Smooth muscle cell (in vitro differentiated cells): ENCODE measurements around the gene CFAP61. TPM values are rescaled to one million over a fixed set of nuclear protein-coding genes. Genes with fewer than 3 reads are reported as not detected.
"Not testable (repeated sequence)": the region's sequence is repeated elsewhere in the genome, so short reads cannot be mapped to it uniquely, and the experiment has no call there.

Experiments used
- DNase-seq: peaks from one replicate; lab custom pipeline; 2025; ENCODE audit not compliant: unreplicated experiment; lab: John Stamatoyannopoulos, UW
- H2AFZ ChIP-seq: fragments of 200-600 bp; sonication (generic); 2 replicates; pipeline ENCODE4 v1.6.0; 2016; ENCODE audit warnings: antibody characterized with exemption, low read depth, mild to moderate bottlenecking
- H3F3A ChIP-seq: fragments of 200-600 bp; sonication (generic); 2 replicates; pipeline ENCODE4 v1.6.0; 2017; ENCODE audit warnings: antibody characterized with exemption, low read depth
- H3K27ac ChIP-seq: fragments of 200-600 bp; sonication (generic); 2 replicates; pipeline ENCODE4 v1.5.1; 2016; ENCODE audit warnings: low read depth, mild to moderate bottlenecking
- H3K27me3 ChIP-seq: fragments of 200-600 bp; sonication (generic); 2 replicates; pipeline ENCODE4 v1.6.1; 2016; ENCODE audit warnings: low read depth, mild to moderate bottlenecking
- H3K36me3 ChIP-seq: fragments of 200-600 bp; sonication (generic); 2 replicates; pipeline ENCODE4 v1.5.1; 2016; ENCODE audit warnings: low read depth
- H3K4me1 ChIP-seq: fragments of 200-600 bp; sonication (generic); 2 replicates; pipeline ENCODE4 v1.5.1; 2016; ENCODE audit warnings: low read depth
- H3K4me2 ChIP-seq: fragments of 200-600 bp; sonication (generic); 2 replicates; pipeline ENCODE4 v1.6.0; 2016; ENCODE audit warnings: mild to moderate bottlenecking
- H3K4me3 ChIP-seq: fragments of 200-600 bp; sonication (generic); 2 replicates; pipeline ENCODE4 v1.5.1; 2016; ENCODE audit warnings: mild to moderate bottlenecking
- H3K79me2 ChIP-seq: fragments of 200-600 bp; sonication (generic); 2 replicates; pipeline ENCODE4 v1.6.0; 2016; ENCODE audit warnings: low read depth, mild to moderate bottlenecking
- H3K9ac ChIP-seq: fragments of 200-600 bp; sonication (generic); 2 replicates; pipeline ENCODE4 v1.6.0; 2016; ENCODE audit warnings: low read depth
- H3K9me3 ChIP-seq: fragments of 200-600 bp; sonication (generic); replicated peaks from 2 replicates; pipeline ENCODE4 v1.5.1; 2016; ENCODE audit warnings: low read depth
- H4K20me1 ChIP-seq: fragments of 200-600 bp; sonication (generic); 2 replicates; pipeline ENCODE4 v1.6.0; 2016; ENCODE audit warnings: low read depth
- WGBS: methylation state at CpG from one replicate; pipeline ENCODE4 v1.1.7; 2016; ENCODE audit warnings: low lambda C conversion rate; 5-methylcytosine and 5-hydroxymethylcytosine counted together
- polyA plus RNA-seq: library from polyadenylated mRNA; unstranded; fragments of >200 nt; fragmentation: Nextera tagmentation; extraction: Ambion mirVana; gene quantifications from 2 replicates; pipeline ENCODE4 v1.2.1, GENCODE V29; 2016
- total RNA-seq: library from RNA; depleted of rRNA; stranded (reverse); fragments of >200 nt; gene quantifications from 2 replicates; pipeline ENCODE4 v1.2.3, GENCODE V29; 2014
- TF ChIP-seq, protein P1 (sequence below): fragments of 200-600 bp; sonication (generic); IDR thresholded peaks from 2 replicates; pipeline ENCODE4 v1.5.1; 2017; ENCODE audit warnings: borderline replicate concordance, mild to moderate bottlenecking, antibody characterized with exemption; ENCODE audit not compliant: insufficient read depth, poor library complexity, severe bottlenecking

CFAP61 gene
- total and polyA plus RNA-seq, 2 experiments from 2014 or later, result not detected

DNA sequence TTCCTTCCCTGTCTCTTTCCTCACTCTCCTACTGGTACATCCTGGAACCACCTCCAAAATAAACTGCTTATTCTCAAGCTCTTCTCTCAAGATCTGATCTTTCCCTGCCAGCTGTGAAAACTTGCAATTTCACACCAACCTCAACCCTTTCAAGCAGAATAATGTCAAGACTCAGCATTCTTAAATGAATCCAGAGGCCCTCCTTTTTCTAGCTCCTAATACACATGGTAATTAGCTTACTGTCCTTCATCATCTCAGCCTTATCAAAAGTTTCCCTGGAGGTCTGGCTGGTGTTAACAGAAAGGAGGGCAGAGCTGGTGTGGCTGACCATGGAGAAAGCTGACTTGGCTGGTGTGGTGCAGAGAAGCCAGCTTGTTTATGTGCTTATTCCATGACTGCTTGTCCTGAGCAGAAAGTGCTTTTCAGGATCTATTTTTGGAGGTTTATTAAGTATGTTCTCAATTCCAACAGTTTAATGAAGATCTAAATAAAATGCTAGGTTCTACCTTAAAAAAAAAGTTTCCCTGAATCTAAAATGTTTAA is 50.5 kb downstream of the CFAP61 start:
- H3K36me3 ChIP-seq, result no peaks in the 10 kb centered on the region
- H3K27ac ChIP-seq, result no peak overlapping the region
- H3K4me1 ChIP-seq, result no peaks in the 10 kb centered on the region
- H3K27me3 ChIP-seq, result no peaks in the 10 kb centered on the region
- no peaks in the 10 kb centered on the region for H3K9me3 ChIP-seq
- no peaks in the 10 kb centered on the region for H3F3A ChIP-seq
- no peak overlapping the region for H3K4me2 ChIP-seq
- TF ChIP-seq, protein P1, sequence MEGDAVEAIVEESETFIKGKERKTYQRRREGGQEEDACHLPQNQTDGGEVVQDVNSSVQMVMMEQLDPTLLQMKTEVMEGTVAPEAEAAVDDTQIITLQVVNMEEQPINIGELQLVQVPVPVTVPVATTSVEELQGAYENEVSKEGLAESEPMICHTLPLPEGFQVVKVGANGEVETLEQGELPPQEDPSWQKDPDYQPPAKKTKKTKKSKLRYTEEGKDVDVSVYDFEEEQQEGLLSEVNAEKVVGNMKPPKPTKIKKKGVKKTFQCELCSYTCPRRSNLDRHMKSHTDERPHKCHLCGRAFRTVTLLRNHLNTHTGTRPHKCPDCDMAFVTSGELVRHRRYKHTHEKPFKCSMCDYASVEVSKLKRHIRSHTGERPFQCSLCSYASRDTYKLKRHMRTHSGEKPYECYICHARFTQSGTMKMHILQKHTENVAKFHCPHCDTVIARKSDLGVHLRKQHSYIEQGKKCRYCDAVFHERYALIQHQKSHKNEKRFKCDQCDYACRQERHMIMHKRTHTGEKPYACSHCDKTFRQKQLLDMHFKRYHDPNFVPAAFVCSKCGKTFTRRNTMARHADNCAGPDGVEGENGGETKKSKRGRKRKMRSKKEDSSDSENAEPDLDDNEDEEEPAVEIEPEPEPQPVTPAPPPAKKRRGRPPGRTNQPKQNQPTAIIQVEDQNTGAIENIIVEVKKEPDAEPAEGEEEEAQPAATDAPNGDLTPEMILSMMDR, result no peak
- H3K79me2 ChIP-seq, result no peaks in the 10 kb centered on the region
- DNase-seq, result no peak
- H3K4me3 ChIP-seq, result no peak overlapping the region
- H2AFZ ChIP-seq, result no peak overlapping the region
- no peaks in the 10 kb centered on the region for H4K20me1 ChIP-seq
- no peak overlapping the region for H3K9ac ChIP-seq

DNA sequence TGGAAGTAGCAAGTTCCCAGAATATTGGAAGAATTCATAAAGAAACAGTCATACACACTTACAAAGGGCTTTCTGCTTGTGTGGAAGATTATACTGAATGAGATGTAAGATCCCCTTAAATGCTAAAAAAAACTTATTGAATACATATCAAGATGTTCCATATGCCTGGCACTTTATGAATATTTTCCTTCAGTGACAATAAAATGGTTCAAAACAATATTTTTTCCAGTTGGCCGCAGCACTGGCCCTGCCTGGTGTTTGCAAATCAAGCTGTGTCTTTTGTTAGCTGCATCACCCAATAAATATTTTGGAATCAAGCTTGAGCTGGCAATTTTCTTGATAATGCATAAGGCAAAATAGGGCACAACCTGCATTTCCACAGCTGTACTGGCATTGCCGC is 51.2 kb downstream of the CFAP61 start:
- H3K9ac ChIP-seq, result no peak overlapping the region
- H3K79me2 ChIP-seq, result no peaks in the 10 kb centered on the region
- H4K20me1 ChIP-seq, result no peaks in the 10 kb centered on the region
- no peak overlapping the region for H2AFZ ChIP-seq
- no peaks in the 10 kb centered on the region for H3K27me3 ChIP-seq
- H3K36me3 ChIP-seq, result no peaks in the 10 kb centered on the region
- no peaks in the 10 kb centered on the region for H3F3A ChIP-seq
- no peaks in the 10 kb centered on the region for H3K9me3 ChIP-seq
- WGBS, result 97% methylated on average over 2 of the region's 2 CpGs
- TF ChIP-seq, protein P1, result no peak
- no peaks in the 10 kb centered on the region for H3K4me1 ChIP-seq
- no peak overlapping the region for H3K27ac ChIP-seq
- no peak for DNase-seq
- no peak overlapping the region for H3K4me2 ChIP-seq
- no peak overlapping the region for H3K4me3 ChIP-seq

DNA sequence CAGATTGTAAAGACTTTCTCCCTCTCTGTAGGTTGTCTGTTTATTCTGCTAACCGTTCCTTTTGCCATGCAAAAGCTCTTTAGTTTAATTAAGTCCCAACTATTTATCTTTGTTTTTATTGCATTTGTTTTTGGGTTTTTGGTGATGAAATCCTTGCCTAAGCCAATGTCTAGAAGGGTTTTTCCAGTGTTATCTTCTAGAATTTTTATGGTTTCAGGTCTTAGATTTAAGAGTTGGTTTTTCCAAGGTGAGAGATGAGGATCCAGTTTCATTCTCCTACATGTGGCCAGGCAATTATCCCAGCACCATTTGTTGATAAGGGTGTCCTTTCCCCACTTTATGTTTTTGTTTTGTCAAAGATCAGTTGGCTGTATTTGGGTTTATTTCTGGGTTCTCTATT is 70.9 kb downstream of the CFAP61 start:
- H3K27me3 ChIP-seq, H3K9ac ChIP-seq, H4K20me1 ChIP-seq, H3K4me2 ChIP-seq, H3K27ac ChIP-seq, H2AFZ ChIP-seq, H3F3A ChIP-seq, H3K36me3 ChIP-seq, H3K4me1 ChIP-seq, H3K9me3 ChIP-seq, H3K79me2 ChIP-seq, H3K4me3 ChIP-seq, DNase-seq: not testable (repeated sequence)
- WGBS, result 79% methylated on average over 1 of the region's 1 CpG

DNA sequence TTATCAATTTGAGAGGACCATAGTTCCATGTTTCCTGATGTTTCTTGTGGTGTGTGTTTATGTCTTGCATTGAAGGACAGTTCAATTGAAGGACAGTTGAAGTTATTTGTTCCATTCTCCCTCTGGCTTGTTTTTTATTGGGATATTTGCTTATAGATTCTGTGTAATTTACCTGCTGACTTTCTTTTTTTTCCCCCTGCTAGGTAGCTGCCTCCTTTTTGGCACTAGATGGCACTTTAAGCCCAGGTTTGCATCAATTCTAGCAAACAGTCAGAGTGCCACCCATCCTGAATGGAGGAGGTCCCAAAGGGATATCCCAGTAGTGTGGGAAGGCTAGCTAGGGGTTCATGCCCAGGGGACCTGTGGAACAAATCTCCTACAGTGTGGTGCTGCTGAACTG is 78.1 kb downstream of the CFAP61 start:
- H3K36me3 ChIP-seq, result no peaks in the 10 kb centered on the region
- no peak overlapping the region for H3K9ac ChIP-seq
- no peak overlapping the region for H3K27ac ChIP-seq
- no peak overlapping the region for H3K4me2 ChIP-seq
- H3K79me2 ChIP-seq, result no peaks in the 10 kb centered on the region
- H3K4me3 ChIP-seq, result no peak overlapping the region
- H3F3A ChIP-seq, result no peaks in the 10 kb centered on the region
- no peaks in the 10 kb centered on the region for H3K4me1 ChIP-seq
- no peaks in the 10 kb centered on the region for H3K27me3 ChIP-seq
- no peaks in the 10 kb centered on the region for H3K9me3 ChIP-seq
- TF ChIP-seq, protein P1, result no peak
- H4K20me1 ChIP-seq, result no peaks in the 10 kb centered on the region
- no peak for DNase-seq
- no peak overlapping the region for H2AFZ ChIP-seq
